Fibroblast of skin of back (primary cell): ENCODE data around the gene UST.
"Not testable (repeated sequence)": the region's sequence is repeated elsewhere in the genome, so short reads cannot be mapped to it uniquely, and the experiment has no call there.

Source experiments
- DNase-seq: peaks from one replicate; pipeline ENCODE4 v3.0.0-alpha.2; 2013

Gene UST

DNA sequence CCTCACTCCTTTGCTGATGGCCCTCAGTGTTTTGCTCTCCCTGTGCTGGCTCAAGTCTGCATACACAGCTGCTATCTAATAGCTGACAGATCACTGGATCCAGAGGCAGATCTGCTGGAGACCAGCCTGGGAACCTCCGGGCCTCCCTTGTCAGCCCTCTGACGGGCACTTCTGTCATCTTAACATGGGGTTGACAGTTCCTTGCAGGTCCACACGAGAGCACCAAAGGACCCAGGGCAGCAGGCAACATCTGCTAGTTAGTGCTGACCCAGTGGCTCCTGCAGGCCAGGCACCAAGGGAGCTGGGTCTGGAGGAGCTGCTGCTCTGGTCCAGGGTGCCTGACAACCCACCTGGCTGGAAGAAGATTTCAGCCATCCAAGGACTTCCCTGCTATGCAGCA is 208.1 kb downstream of the UST start:
- no peak for DNase-seq

DNA sequence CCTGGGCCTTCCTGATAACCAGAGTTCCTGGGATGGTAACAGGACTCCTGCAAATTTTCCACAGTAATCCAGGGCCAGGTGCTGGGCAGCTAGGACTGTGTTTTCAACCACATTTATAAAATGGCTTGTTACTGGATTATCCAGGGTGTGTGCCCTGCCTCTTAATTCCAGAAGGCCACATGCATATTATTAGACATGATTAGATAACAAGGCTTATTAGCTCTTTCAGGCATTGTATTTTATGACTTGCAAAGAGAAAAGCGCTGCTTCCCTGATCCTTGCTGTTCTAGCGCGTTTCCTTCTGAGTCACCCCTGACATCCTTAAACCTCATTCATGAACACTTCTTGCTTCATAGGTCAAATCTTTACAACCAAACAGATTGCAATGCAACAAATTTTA is 208.6 kb downstream of the UST start:
- DNase-seq, result no peak

- DNase-seq, result not testable (repeated sequence)
Observed at GRCh38 chr6:148956163-148956562, 209.3 kb downstream of the UST start.

GRCh38 chr6:148957752-148958151 is 210.9 kb downstream of the UST start:
- DNase-seq, result no peak

- DNase-seq, result no peak
Observed at GRCh38 chr6:148959008-148959407, 212.2 kb downstream of the UST start.

DNA sequence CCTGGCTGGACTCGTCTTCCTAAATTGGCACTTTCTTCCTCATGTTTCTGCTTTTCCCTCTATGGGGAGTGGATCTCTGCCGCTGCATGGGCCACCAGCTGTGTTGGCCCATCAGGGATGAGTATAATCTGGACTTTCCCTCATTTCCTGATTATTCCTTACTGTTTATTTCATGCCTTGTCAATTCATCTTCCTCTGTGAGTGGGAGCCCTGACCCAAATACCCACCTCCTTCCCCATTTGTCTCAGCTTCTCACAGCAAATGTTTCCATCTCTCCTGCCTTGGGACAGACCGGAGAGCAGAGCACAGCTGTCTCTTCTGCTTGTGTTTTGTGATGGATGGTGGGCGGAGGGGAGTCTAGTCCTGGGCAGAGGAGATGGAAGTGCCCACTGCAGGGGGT is 212.7 kb downstream of the UST start:
- DNase-seq, result no peak

- DNase-seq, result no peak
Observed at GRCh38 chr6:148962854-148963515, 216.2 kb downstream of the UST start.

DNA sequence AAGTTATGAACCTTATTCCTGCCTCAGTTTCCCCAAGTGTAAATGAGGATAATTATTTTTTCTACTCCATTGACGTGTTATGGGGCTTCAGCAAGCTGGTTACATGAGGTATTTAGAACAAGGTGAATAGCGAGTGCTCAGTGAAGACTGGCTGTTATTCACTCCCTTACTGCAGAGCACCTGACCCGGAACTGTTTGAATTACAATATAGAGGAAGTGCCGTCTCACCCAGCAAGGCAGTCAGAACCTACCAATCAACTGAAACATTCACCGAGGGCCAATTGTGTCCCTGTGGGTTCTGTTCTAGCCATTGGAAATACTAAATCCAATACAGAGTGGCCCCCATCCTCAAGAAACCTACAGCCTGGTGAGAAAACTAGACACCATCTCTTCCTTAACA is 216.9 kb downstream of the UST start:
- no peak for DNase-seq

DNA sequence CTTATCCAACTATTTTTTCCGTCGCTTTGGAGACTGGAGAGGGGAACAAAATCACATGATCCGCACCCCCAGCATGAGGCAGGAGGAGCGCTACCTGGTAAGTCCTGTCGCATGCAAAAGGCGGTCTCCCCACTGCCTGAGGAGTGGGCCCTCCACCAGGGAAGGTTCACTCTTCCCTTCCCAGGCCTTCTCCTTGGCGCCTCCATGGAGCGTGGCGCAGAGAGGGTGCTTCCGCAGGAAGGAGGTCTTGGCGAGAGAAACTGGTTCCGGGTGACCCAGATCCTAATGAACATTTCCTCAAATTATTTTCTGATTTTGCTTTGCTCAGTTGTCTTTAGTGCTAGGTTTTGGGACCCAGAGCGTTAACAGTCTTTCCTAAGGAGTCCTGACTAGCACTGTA is 217.6 kb downstream of the UST start:
- no peak for DNase-seq

GRCh38 chr6:148965287-148965686 is 218.5 kb downstream of the UST start:
- no peak for DNase-seq

DNA sequence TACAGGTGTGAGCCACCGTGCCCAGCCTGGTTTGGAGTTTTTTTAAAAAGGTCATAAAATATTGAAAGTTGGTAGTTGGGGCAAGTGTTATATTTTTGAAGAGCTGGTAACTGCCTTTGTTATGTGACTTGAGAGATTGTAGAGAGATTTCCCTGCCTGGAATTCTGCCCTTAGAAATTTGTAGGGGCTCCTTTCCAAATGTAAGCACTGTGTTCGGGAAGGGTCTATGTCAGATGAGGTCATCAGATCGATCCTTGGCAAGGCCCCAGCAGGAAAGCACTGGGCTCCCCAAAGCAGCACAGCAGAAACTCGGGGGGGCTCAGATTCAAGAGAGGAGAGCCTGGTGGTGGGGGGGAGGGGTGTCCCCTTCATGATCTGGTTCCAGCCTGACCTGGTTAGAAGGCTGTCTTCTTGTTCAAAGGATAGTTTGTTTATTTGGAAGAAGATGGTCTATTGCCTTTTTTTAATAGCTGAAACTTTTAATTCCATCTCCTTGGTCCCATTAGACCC is 220.2 kb downstream of the UST start:
- DNase-seq, result no peak

- DNase-seq, result no peak
Observed at GRCh38 chr6:148967541-148967956, 220.7 kb downstream of the UST start.

GRCh38 chr6:148968771-148969602 is 222.2 kb downstream of the UST start:
- peak; percentile 83 for DNase-seq

GRCh38 chr6:148969603-148970061 is 222.8 kb downstream of the UST start:
- peak; percentile 83 for DNase-seq

DNA sequence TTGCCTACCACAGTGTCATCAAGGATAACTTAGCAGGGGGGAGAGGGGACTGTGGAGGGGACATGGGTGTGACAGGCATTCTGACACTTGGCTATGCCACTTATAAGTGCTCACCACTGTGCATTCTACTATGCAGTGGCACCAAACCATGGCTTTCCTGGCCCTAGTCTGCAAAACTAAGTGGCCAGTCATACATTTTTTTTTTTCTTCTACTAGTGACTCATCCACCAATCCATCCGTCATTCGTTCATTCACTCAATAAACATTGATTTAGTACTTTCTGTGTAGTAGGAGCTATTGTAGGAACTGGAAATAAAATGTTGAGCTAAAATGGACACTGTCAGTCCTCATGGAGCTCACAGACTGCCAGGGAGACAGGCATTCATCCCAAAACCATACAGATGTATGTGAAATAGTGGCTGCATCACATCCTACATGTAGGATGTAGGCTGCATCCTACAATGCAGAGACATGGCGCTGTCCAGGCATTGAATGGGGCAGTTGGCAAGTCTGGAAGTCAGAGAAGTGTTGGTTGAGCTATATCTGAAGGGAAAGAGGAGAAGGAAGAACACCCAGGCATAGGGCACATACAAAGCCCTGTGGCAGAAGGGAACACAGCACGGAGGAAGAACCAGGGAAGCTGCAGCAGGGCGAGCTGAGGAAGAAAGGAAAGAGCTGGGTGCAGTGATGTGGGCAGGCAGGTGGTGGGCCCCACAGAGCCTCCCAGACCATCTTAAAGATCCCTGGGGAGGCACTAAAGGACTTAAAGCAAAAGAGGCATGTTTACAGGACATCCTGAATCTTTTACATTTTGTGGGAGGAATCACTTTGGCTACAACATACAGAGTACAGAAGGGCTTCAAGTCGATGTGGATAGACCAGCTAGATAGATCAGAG is 224.4 kb downstream of the UST start:
- peak; percentile 73 for DNase-seq

DNA sequence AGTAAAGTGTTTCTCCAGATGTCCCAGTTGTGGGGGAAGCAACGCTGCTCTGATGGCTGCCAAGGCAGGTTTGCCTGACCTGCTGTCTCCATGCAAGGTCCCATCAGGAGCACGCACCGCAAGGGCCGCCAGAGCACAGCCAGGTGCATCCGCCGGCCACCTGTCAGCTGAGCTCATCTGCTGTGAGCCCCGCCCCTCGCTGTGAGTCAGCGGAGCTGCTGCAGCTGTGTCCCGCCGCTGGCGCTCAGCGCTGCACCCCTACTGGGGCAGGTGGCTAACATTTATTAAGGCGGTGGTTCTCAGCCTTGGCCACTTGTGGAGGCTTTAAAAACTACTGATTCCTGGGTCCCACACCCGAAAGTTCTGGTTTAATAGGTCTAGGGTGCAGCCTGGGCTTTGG is 225.7 kb downstream of the UST start:
- DNase-seq, result no peak

DNA sequence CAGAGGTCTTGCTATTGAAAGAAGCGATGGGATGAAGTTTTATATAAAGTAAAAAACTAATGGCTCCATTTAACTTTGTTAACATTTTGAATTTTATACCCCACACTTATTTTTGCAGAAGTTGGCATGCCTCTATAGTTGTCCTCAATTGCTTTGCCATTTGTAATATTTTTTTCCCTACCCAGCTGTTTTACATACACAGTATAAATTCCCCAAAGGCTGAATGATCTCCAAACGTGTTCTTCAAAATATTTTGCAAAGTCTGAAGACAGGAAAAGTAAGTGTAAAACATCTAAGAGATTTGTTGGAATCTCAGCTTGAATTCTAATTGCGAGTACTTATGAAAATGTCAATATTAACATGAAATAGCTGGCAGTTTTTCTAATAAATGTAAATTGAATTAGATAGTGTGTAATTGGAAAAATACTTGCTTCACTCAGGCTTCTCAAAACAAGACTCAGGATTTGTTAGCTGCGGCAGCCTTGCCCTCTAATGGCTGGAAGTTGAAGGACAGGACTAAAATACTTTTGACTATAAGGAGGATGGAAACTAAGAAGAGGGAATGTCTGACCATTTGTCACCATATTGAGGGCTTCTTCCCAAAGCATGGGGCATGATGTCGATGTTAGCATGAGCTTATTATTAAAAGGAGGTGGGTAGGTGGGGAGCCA is 226.8 kb downstream of the UST start:
- DNase-seq, result peak; percentile 56

GRCh38 chr6:148974351-148974750 is 227.5 kb downstream of the UST start:
- no peak for DNase-seq

DNA sequence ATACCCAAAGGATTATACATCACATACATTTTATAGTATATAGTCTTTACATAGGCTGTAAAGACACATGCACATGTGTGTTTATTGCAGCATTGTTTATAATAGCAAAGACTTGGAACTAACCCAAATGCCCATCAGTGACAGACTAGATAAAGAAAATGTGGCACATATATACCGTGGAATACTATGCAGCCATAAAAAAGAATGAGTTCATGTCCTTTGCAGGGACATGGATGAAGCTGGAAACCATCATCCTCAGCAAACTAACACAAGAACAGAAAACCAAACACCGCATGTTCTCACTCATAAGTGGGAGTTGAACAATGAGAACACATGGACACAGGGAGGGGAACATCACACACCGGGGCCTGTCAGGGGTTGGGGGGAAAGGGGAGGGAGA is 231.5 kb downstream of the UST start:
- DNase-seq, result not testable (repeated sequence)

- DNase-seq, result no peak
Observed at GRCh38 chr6:148979014-148979901, 232.4 kb downstream of the UST start.

GRCh38 chr6:148980234-148980633 is 233.4 kb downstream of the UST start:
- DNase-seq, result peak; percentile 69
